Measurements from ENCODE around the gene MYO1B.

Gene MYO1B

GRCh38 chr2:191245046-191245868, at the start of gene MYO1B:
Gene MYO1B (plus strand): TSS chr2:191245404. CDS start chr2:191276896, 31,492 bp downstream.
- peak; percentile 80 for DNase-seq (ENCODE audit: low spot score)

DNA sequence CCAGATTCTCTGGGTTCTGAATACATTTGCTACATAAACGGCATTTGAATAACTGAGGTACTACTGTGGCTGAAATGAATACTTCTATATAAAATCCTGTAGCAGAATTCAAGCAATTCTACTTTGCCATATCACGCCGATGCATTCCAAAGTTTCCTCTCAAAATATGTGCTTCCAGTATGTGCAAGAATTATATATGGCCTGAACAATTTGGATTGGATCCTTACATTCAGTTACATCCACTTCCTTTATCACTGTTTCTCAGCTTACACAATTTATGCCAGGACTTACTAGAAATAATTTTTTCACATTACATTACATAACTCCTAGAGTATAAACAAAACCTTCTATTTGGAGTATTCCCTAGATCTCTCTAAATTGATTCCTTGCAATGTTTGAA, 48.1 kb upstream of the MYO1B start:
- no peak for DNase-seq (ENCODE audit: low spot score)

- no peak for DNase-seq (ENCODE audit: low spot score)
Measured at GRCh38 chr2:191198271-191198670, 46.9 kb upstream of the MYO1B start.

DNA sequence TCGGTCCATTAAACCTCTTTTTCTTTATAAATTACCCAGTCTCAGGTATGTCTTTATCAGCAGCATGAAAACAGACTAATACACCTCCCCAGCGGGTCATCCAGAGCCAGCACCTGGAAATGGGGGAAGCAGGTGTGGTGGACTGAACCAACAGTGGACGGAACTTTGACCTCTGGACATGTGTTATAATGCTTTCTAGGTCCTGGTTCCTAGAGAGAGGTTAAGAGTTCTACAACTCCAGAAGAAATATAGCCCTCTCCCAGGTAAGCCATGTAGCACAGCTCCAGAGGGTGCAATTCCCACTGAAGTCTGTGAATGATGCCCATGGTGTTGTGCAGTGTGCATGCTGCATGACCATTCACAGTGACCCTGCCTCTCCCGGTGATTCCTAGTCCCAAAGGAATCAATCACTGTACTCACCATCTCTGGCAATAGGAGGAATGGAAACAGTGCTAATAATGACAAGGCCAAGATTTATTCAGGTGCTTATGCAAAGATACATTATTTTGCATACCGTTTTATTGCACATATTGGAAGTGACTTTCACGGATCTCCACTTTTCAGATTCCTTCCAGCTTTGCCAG, 45.2 kb upstream of the MYO1B start:
- DNase-seq (ENCODE audit: low spot score) = no peak

GRCh38 chr2:191200910-191201309, 44.3 kb upstream of the MYO1B start:
- DNase-seq (ENCODE audit: low spot score) = no peak

GRCh38 chr2:191202209-191202721, 42.9 kb upstream of the MYO1B start:
- DNase-seq (ENCODE audit: low spot score) = no peak

DNA sequence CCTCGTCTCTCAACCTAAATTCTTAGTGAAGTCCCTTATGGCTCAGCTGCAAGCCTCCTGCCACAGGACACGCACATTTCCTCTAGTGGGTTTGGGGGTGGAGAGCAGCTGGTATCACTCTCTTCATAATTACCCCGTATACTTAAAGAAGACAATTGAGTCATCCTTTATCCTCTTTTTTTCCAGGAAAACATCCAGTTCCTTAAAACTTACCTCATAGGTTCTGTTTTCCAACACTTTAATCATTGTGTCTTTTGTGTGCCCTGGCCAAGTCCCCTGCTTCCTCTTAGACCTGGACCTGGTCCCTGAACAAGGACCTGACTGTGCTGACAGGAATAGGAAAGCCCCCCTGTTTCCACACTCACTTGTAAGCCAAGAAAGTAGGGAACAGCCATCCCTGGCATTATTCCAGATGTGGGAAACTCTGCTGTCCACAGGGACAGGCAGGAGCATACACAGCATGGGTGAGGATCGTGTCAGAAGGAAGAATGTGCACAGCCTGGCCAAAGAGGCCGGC, 42.3 kb upstream of the MYO1B start:
- no peak for DNase-seq (ENCODE audit: low spot score)

GRCh38 chr2:191204433-191204832, 40.8 kb upstream of the MYO1B start:
- no peak for DNase-seq (ENCODE audit: low spot score)

DNA sequence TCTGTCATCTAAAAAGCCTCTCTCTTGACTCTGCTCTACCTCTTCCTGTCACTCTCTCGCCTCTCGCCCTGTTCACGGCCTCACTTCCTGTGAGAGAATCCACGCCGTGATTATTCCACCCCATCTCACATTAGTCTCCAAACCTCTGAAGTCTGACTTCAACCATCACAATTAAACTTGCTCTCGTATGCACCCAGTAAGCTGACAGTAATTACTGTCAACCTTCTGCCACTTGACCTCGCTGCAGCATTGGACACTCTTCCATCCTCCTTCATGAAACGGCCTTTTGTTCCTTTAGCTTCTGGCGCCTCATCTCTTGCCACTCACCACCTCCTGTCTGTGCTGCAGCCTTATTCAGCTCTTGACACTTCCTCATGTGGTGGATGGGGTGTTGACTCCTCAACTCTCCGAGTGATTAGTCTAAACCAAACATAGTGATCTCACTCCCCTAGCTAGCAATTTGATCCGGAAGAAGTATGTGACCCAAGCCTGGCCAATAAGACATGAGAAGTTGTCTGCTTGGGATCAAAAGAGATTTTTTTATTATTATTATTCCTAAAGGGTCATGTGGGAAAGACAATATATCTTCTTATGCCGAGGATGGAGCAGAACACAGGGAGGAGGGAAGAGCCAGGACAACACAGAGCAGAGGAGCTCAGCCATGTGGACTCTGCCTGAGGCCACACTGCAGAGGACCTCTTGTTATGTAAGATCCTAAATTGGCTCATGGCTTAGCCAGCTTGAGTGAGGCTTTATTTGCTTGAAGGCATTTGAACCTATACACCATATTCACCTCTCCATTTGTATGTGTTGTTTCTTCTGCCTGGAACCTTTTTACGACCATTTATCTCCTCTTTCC, 38.4 kb upstream of the MYO1B start:
- DNase-seq (ENCODE audit: low spot score) = no peak

- no peak for DNase-seq (ENCODE audit: low spot score)
Measured at GRCh38 chr2:191209340-191209739, 35.9 kb upstream of the MYO1B start.

DNA sequence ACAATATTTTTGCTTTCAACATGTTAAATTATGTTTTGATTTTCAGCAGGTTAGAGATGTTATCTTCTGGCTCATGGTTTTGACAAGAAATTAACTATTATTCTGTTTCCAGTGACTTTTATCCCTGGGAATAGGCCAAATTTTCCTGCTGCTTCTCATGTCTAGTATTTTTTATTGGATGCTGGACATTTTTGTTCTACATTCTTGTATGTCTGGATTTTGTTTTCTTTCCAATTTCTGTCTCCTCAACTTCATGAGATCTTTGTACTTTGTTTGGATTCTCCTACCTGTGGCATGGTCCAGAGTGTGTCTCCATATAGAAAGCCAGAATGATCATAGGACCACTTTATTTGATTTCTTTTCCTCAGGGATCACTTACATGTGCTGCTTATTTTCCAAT, 33.1 kb upstream of the MYO1B start:
- DNase-seq (ENCODE audit: low spot score) = no peak

DNA sequence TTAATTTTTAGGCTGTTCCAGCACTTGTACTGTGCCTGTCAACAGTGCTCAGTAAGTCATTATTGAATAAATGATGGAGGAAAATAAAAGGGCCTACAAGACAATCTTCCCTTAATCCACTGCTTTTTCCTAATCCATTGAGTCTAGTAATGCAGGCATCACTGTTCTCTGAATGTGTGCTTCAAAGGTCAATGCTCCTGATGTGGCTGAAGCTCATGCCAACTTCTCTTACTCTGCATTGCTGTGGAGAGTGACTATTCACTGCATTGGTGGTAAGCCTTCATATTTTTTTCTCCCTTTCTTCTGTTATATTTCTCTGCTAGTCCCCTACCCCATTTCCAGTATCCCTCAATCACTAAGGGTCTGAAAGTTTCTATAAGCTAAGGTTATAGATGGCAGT, 31.9 kb upstream of the MYO1B start:
- DNase-seq (ENCODE audit: low spot score) = no peak

DNA sequence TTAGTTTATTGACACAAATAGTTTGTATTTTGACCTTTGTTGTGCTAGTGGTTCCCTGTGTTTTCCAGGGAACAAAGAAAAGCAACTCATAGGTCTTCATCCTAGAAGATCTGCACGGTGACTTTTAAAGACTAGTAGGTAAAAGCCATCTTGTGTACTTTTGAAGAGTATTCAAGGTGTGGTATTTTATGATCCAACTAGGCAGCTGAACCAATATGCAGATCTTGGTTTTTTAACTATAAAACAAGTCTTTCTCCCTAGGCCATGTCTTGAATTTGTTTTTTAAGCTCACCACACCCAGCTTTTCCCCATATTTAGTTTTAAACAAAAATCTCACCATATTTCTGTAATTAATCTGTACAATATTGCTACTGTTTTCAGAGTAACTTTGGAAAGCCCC, 30.0 kb upstream of the MYO1B start:
- DNase-seq (ENCODE audit: low spot score) = no peak

DNA sequence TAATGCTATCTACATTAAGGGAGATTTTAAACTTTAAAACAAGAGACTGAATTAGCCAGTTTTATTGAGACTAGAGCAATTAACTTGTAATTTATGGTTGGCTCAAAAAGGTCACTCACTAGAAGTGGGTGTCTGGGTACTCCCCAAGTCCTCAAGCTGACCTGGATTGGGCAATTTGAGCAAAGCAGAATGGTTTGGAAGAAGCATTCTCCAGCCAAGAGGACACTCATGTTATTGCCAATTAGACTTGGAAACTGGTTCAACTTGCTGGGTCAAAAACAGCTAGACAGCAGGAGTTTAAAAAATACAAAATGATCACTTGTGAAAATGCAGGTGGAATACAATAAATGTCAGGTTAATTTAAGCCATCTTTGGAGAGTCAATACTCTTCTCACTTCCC, 29.5 kb upstream of the MYO1B start:
- no peak for DNase-seq (ENCODE audit: low spot score)

GRCh38 chr2:191217580-191217979, 27.6 kb upstream of the MYO1B start:
- peak; percentile 27 for DNase-seq (ENCODE audit: low spot score)

- DNase-seq (ENCODE audit: low spot score) = peak; percentile 23
Measured at GRCh38 chr2:191218292-191218898, 26.8 kb upstream of the MYO1B start.

DNA sequence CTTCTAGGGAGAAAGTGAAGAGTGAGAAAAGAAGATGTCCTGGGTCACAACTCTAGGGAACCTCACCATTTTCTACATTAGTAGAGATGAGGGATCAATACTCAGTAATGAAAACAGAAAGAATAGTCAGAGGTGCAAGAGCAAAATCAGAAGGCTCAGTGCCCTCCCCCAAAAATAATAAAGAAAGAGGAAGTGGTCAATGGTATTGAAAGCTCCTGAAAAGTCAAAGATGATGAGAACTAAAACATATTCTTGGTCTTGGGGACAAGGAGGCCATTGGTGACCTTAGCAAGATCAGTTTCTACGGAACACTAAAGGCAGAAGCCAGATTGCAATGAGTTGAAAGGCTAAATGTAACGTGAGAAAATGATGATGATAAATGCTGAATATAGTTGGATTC, 24.5 kb upstream of the MYO1B start:
- no peak for DNase-seq (ENCODE audit: low spot score)

- no peak for DNase-seq (ENCODE audit: low spot score)
Measured at GRCh38 chr2:191221666-191222065, 23.5 kb upstream of the MYO1B start.

GRCh38 chr2:191222507-191222906, 22.7 kb upstream of the MYO1B start:
- DNase-seq (ENCODE audit: low spot score) = no peak

DNA sequence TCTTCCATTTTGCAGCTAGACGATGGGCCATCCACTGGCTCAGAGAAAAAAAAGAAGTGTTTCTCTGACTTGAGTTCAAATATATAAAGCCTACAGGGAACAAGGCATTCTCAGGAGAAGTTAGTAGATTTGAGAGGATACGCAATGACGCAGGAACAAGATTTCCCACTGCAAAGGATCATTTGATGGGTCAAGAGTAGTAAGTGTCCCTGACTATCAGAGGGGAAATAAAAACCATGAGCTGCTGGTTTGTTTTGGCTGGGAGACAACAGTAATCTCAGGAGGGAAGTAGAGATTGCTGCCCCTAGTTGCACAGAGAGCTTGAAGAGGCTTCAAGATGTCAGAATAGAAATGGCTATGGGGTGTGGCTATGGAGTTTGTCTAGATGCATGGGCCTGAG, 22.3 kb upstream of the MYO1B start:
- DNase-seq (ENCODE audit: low spot score) = no peak

DNA sequence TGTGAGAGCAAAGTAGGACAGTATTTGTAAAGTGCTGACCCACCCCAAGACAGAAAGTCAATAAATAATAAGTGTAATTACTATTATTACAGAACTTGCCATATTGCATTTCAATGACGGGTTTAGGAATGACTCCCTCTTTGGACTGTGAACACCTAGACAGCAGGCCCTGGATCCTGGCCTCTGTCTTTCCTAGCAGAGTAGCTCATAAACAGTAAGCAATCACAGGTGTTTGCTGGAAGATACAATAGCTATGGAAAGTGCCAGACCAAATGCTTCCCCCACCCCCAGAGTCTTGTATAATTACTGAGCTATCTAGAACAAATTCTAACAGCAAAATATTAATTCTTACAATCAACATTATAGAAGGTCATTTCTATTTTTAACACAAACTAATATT, 20.1 kb upstream of the MYO1B start:
- DNase-seq (ENCODE audit: low spot score) = no peak

- DNase-seq (ENCODE audit: low spot score) = no peak
Measured at GRCh38 chr2:191225690-191226089, 19.5 kb upstream of the MYO1B start.

Data from RKO (cell line).